ENCODE results near the gene CNNM2.

- no peak for TF ChIP-seq CTCF (IDR thresholded peaks at IDR 0.05)
- no peak for TF ChIP-seq POLR2A (IDR thresholded peaks at IDR 0.05)
- TF ChIP-seq EP300 (IDR thresholded peaks at IDR 0.05): no peak
Measured at GRCh38 chr10:103090911-103091310, 172.8 kb downstream of the CNNM2 start.
